Esophagus mucosa (tissue), 1 donor: ENCODE results near the gene KLF5. TPM values are rescaled to one million over a fixed set of nuclear protein-coding genes. Genes with fewer than 3 reads are reported as not detected.
"Not testable (repeated sequence)": the region's sequence is repeated elsewhere in the genome, so short reads cannot be mapped to it uniquely, and the experiment has no call there.

Source experiments
- ATAC-seq: fragments of 200-7000 bp; cut with Tn5 transposase; one replicate; pipeline ENCODE4 v1.9.1; 2020
- total RNA-seq: library from RNA; stranded (reverse); gene quantifications from one replicate; pipeline ENCODE4 v1.2.4, GENCODE V29; 2023
- donor health status: DM: yes; HTN: yes; CAD: no.

The KLF5 gene
- total RNA-seq, 1 donor from 2014 or later, result 302 TPM

DNA sequence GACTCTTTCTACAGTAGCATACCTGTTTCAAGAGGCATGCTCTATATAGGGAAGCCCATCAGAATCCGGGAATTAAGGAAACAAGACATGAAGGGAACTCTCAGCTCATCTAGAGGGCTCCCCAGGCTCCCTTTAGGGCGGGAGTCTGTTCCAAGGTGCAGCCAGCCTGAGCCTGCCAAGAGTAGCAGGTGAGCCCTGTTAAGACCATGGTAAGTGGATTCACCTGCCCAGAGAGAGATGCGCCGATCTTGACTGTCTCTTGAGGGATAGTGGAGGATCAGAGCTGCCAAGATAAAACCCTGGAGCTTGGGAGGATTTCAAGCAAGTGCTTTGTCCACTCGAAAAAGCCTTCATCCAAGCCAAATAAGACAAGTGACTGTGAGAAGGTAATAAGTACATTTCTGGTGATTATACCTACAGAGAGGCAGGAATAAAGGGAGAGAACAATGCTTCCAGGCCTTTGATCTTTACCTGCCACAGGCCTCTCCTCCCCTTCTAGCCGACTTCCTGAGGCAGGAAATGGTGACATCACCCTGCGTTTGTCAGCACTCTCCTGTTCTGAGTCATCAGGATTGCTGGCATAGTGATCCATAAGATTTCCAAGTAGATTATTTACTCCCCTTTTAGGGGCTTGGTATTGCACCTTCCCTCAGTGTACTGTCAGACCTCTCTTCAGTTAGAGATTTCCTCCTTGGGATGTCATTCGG lies 31.5 kb downstream of the KLF5 start:
- ATAC-seq, result peak; percentile 94

DNA sequence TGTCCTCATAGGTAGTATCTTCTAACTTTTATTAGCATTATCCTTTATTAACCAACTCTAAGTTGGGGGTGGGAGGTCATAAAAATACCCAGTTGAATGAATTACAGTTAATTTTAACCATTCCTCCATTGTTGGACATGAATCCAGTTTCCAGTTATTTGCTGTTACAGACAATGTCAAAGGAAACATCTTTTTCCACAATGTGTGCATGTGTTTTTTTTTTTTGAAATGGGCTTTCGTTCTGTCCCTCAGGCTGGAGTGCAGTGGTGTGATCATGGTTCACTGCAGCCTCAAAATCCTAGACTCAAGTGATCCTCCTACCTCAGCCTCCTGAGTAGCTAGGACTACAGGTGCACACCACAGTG lies 32.0 kb downstream of the KLF5 start:
- no peak for ATAC-seq

DNA sequence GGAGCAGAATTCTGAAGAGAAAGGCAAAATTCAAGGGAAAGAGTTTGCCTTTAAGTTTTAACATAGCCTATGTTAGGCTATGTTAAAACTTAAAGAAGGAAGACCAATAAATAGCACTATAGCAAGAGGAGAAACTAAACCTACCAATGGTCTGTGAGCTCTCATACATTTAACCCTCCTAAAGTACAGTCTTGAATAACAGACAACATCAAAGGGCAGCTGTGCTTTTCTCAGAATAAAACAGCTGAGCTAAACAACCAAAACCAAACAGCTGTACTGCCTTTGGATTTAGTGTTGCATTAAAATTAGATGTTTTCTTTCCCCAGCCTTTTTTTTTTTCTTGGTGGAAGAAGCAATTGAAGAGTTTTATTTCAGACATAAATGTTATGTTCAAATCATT lies 34.0 kb downstream of the KLF5 start:
- ATAC-seq, result no peak

DNA sequence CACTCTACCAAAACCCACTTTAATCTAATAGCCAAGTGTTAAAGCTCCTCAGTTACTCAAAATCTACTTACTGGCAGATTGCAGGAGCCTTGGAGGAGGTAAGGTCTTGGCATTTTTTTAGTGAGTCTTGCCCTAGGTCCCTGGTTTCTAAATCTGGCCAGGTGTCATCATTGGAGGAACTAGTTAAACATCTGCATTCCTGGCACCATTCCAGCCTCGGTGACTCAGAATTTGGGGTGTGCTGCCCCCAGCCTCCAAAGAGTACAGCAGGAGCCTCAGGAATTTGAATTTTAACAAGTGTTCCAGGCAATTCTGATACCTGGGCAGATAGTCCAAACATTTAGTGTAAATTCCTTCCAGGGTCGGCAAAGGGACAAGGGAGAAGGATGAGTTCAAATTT lies 37.4 kb downstream of the KLF5 start:
- peak; percentile 84 for ATAC-seq

DNA sequence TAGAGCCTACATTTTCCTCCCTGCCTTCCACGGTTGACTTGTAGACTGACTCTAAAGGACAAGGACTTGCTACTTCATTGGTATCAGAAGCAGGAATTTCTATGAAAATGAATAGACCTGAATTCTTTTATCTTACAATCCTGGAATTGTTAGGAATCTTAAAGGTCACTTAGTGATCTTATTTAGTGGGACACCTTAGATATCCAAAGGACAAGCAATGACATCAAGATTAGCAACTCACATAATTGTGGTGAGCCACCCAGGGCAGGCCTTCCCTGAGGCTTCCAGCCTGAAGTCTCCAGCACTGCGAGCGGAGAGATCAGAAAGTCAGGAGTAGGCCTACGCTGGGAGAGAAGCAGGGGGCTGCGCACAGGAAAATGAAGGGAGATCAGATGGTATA lies 37.8 kb downstream of the KLF5 start:
- ATAC-seq, result peak; percentile 23

DNA sequence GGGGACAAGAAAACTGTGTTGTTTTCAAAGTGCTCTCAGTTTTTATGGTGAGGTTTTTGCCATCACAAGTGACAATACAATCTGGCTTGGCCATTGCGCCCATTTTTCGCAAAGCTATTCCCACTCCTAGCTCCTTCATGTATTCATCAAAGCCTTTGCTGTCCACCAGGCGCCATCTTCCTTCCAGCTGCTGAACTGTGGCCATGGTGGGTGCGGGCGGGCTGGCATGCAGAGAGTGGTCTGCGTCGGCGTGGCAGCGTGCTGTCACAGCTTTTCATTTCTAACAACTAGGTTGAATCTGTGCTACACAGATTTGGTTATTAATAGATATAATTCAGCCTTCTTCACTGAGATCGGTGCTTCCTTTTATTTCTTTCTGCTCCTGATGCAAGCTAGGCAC lies 42.0 kb downstream of the KLF5 start:
- ATAC-seq, result not testable (repeated sequence)

DNA sequence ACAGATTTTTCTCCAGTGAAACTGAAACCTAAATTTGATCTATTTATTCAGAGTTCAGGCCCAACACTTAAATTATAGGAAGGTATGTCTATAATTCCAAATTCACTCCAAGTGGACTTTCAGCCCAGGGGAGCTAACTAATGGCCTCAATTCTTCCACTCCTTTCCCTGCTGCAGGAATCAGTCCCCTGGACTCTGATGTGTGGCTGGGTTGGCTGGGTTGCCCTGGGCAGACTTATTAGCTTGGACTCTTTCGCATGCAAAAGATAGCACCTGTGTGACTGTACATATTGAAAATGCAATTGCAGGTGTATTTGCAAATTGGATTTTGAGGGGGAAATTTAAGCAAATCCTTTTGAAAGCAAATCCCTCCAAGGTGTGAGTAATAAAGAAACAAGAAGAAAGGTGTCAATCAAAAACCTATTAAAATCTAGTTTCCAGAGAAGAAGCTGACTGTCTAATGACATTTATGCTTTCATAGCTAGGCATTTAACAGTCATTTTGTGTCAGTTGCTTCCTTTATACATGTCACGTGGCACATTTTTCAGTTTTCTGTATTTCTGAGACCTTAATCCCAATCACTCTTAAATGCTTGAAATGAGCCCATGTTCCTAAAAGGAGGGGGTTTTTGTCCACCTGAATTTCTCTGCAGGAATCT lies 42.7 kb downstream of the KLF5 start:
- no peak for ATAC-seq

DNA sequence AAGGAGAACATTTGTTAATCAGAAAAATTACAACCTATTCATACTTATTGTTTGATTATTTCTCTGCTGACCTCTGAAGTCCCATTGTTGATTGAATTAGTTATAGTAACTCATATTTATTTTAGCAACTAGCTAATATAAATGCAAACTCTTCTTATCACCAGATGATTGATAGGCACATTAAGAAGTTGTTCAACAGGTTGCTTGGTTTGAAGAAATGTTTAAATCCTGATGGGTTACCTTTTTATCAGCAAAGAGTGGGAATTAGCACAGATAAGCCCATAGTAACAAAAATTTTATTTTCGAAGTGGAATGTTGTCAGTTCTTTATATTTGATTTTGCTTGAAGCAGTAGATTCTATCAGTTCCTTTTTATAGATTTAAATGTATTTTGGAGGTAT lies 44.4 kb downstream of the KLF5 start:
- ATAC-seq, result no peak

DNA sequence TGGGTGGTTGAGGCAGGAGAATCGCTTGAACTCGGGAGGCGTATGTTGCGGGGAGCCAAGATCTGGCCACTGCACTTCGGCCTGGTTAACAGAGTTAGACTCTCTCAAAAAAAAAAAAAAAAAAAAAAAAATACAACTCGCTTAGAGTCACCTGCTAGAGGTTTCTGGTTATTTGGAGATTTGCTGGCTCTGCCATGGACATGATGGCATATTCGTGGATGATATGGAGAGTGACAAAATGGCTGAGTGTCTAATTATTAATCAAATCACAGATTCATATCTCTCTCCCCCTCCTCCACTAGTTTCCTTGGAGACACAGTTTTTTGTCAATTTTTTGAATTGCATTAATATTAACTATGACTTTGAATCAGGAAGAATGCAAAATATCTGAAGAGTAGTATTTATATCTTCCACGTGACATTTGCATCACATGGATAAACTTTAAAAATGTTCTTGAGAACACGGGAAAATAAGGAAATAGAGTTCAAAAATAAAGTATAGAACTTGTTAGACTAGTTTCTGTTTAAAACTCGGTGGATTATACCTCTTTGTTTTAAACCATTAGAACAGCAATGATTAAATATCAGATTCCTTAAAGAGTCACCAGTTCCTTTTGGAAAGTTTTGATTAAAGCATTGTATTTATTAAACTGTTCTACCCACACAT lies 47.8 kb downstream of the KLF5 start:
- ATAC-seq, result peak; percentile 70

DNA sequence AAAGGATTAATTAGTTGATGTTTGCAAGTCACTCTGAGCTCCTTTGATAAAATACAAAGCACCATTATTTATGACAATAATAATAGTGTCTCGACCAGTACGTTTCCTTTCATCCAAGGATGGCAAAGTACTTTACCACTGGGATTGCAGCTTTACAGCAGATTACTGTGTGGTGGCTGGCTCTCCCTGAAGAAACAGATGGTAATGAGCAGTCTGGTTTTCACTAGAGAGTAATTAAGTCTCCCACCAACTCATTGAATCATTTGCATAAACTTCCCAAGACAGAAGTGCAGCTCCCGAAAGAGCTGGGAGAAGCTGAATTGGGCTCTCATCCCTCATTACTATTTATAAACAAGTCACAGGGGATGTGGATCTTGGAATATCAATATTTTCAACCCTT lies 48.7 kb downstream of the KLF5 start:
- no peak for ATAC-seq

DNA sequence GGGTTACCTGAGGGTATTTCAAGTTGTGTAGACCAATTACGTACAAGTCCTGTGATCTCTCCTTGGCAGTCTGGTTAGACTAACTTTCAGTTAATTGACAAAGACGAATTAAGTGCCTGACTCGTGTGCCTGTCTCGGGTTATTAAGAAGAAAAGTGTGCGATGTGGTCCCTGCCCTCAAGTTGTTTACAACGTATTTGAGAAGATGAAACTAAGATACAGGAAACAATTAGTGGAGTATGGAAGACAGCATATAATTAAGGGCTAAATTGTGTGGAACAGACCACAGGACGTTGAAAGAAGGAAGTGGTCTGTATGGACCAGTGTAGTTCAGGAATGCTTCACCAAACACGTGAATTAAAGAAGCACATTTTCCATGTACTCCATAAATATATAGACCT lies 49.2 kb downstream of the KLF5 start:
- ATAC-seq, result no peak

DNA sequence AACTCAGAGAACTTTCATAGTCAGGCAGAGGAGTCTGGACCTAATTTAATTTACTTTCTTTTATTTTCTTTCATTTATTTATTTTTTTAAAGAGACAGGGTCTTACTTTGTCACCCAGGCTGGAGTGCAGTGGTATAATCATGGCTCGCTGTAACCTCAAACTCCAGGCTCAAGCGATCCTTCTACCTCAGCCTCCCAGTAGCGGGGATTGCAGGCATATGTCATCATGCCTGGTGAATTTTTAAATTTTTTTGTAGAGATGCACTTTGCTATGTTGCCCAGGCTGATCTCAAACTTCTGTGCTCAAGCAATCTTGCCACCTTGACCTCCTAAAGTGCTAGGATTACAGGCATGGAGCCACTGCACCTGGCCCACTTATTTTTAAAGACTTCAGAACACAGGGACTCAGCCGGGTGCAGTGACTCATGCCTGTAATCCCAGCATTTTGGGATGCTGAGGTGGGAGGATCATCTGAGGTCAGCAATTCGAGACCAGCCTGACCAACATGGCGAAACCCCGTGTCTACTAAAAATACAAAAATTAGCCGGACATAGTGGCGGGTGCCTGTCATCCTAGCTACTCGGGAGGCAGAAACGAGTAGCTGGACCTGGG lies 50.6 kb downstream of the KLF5 start:
- no peak for ATAC-seq

DNA sequence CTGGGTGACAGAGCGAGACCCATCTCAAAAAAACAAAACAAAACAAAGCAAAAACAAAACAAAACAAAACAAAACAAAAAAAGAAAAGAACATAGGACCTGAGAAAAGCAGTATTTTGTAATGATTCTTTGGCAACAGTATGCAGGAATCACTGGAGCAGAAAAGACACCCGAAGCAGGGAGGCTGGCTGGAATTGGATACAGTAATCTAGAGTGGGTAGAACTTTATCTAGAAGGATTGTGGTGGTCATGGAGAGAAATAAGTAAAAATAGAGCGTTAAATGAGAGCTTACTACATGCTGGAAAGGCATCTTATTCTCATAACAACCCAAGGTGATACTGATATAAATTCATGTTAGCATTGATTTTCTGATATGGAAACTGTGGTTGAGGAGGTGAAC lies 51.2 kb downstream of the KLF5 start:
- no peak for ATAC-seq

DNA sequence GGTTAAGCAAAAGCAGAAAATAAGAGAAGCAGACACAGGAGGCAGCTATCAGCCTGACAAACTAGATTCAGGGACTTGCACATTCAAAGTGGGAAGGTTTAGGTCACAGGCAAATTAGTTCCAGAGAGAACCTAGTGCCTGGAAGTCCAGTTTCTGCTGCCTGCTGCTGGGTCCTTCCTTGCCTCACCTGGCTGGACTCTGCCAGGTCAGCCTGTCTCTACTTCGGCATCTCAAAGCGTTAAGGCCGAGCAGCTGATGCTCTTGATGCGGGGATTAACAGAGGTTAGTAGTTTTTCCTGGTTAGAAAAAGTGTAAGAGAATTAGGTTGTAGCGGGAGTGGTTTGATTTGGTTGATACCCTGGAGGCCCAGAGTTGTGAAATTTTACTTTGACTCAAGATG lies 52.0 kb downstream of the KLF5 start:
- peak; percentile 51 for ATAC-seq

DNA sequence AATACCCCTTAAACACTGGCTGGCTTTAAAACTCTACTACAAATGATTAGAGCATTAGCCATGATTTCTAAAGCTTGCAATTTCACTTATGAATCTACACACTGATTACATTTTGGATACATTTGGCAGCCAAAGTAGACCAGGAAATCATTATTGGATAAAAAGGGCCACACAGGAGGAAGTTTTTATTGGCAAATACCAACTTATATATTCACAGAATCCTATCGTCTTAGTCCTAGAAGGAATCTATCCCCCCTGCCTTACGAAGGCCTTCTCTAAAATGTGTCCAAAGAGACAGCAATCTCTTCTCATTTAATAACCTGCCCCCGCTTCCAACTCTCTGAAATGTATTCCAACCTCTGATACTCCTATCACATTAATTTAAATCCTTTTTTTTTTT lies 52.5 kb downstream of the KLF5 start:
- ATAC-seq, result no peak

DNA sequence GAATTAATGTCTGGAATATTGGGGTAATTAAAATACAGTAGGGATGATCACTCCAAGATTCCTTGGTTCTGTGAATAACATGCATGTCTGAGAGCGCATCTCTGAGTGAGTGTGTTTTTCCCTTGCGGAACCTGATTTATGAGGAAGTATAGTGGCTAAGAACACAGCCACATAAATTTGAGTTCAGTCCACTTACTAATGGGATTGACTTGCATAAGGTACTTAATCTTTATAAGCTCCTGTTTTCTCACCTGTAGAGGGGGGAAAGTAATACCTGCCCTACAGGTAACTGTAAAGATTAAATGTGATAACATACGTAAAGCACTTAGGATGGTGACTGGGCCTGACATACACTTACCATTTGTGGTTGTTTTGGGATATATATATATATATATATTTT lies 60.8 kb downstream of the KLF5 start:
- ATAC-seq, result peak; percentile 88
